K562 (cell line): ENCODE measurements around the gene LY6G5B. TPM values are rescaled to one million over a fixed set of nuclear protein-coding genes. Genes with fewer than 3 reads are reported as not detected.
A peak's percentile ranks its signal among the peaks of the same experiment; 100 is the strongest.

Experiments
- CCAR2 ChIP-seq: fragments of 200-400 bp; formaldehyde crosslinking; IDR thresholded peaks from 2 replicates; pipeline ENCODE4 v1.6.1; 2017; ENCODE audit warnings: mild to moderate bottlenecking, low read depth, low read length
- JUND ChIP-seq, 2 experiments: IDR thresholded peaks; 2 replicates in 1 of 2; 3 replicates in 1 of 2; pipeline ENCODE4 v1.6.1; 2011; ENCODE audit warnings: borderline replicate concordance in 2 of 2, low read depth in 2 of 2, low read length in 2 of 2, improper control_type of control experiment in 1 of 2, missing biosample characterization in 1 of 2, missing genetic modification characterization in 1 of 2, missing genetic modification reagents in 1 of 2
- MTA2 ChIP-seq: fragments of 450-650 bp; IDR thresholded peaks from 2 replicates; pipeline ENCODE4 v1.6.1; 2016; ENCODE audit warnings: low read depth
- PCBP2 ChIP-seq: fragments of 200-400 bp; formaldehyde crosslinking; IDR thresholded peaks from 2 replicates; pipeline ENCODE4 v1.6.1; 2018; ENCODE audit warnings: low read length, low read depth, mild to moderate bottlenecking, moderate library complexity; ENCODE audit not compliant: poor library complexity, severe bottlenecking
- RHOXF2B ChIP-seq: fragments of 250-450 bp; sonication (Bioruptor Pico); conservative IDR thresholded peaks from 2 replicates; pipeline ENCODE4 v1.5.1; 2021
- RNF2 ChIP-seq: sonication (generic); IDR thresholded peaks from 2 replicates; pipeline ENCODE4 v1.6.1; 2016
- ZNF134 ChIP-seq: fragments of 250-450 bp; sonication (Bioruptor Pico); conservative IDR thresholded peaks from 2 replicates; pipeline ENCODE4 v1.4.0; 2020
- ZNF197 ChIP-seq: fragments of 200-800 bp; sonication (Bioruptor generic); IDR thresholded peaks from 2 replicates; pipeline ENCODE4 v1.6.1; 2016; ENCODE audit warnings: low read depth, missing genetic modification characterization, missing compliant biosample characterization
- ZNF311 ChIP-seq: fragments of 250-450 bp; sonication (Bioruptor Pico); IDR thresholded peaks from 2 replicates; pipeline ENCODE4 v1.4.0; 2020; ENCODE audit warnings: mild to moderate bottlenecking, moderate library complexity
- polyA plus RNA-seq, 8 experiments: library from polyadenylated mRNA; depleted of rRNA in 4 of 8; stranded (reverse) in 5 of 8; unstranded in 3 of 8; fragments of >200 nt; fragmentation: Nextera tagmentation in 2 of 8; fragmentation: Illumina TruSeq in 1 of 8; extraction: Ambion mirVana in 2 of 8; extraction: Trizol in 1 of 8; gene quantifications; 2 replicates each; pipeline versions ENCODE4 v1.2.1 to v1.2.3, GENCODE V29; 2011 to 2014; ENCODE audit warnings: inconsistent platforms in 1 of 8, missing spikeins in 1 of 8
- total RNA-seq, 7 experiments: library from RNA; depleted of rRNA in 6 of 7; stranded (reverse); fragments of >200 nt in 6 of 7; fragmentation: Illumina TruSeq in 2 of 7; extraction: Trizol in 2 of 7; gene quantifications; 2 replicates each; pipeline versions ENCODE4 v1.2.1 to v1.2.3, GENCODE V29; 2011 to 2021; ENCODE audit warnings: low replicate concordance in 1 of 7
- TF ChIP-seq, protein P1 (sequence below): fragments of 200-400 bp; formaldehyde crosslinking; IDR thresholded peaks from 2 replicates; pipeline ENCODE4 v1.6.1; 2017; ENCODE audit warnings: mild to moderate bottlenecking, low read depth, low read length, moderate library complexity
- TF ChIP-seq, protein P2 (sequence below): fragments of 450-650 bp; formaldehyde crosslinking; IDR thresholded peaks from 2 replicates; pipeline ENCODE4 v1.4.0; 2020; ENCODE audit warnings: mild to moderate bottlenecking, moderate library complexity

LY6G5B gene
- total and polyA plus RNA-seq, 9 of the 15 experiments (the other 6 are each of a cell fraction or from before 2014, with no cell fraction given) = 6.0 to 27.0 (median 7.5) TPM

DNA sequence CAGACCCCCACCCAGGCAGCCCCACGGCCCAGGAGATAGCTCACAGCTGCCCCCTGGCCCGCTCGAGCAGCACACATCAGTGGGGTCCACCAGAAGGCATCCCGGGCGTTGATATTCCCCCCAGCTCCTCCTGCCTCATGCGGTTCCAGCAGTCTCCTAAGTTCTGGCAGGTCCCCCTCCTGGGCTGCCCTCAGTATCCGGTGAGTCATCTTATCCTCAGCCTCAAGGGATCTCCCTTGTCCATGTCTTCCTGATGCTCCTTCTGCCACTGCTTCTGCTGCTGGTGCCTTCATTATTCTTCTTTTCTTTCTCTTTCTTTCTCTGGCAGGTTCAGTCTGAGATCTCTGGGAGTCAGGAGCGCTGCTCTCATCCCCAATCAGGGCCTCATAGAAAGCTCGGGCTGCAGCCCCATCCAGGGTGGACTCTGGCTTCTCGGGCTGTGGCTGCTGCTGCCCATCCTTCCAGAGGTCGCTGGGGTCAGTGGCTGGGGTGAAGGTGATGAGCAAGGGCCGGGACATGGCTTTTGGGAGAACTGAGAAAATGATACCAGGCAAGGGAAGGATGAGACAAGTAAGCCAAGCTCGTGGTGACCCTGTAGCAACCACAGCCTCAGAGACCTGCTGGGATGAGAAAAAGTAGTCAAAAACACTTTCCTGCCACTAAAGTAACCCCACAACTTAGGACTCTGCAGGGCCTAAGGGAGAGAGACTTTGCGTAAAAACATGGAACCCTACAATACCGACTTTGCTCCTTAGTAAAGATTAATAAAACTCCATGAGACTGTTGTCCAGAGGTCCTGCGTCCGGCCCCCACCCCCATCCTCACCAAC is 5.6 kb upstream of the LY6G5B start (continued):
- TF ChIP-seq, protein P1, sequence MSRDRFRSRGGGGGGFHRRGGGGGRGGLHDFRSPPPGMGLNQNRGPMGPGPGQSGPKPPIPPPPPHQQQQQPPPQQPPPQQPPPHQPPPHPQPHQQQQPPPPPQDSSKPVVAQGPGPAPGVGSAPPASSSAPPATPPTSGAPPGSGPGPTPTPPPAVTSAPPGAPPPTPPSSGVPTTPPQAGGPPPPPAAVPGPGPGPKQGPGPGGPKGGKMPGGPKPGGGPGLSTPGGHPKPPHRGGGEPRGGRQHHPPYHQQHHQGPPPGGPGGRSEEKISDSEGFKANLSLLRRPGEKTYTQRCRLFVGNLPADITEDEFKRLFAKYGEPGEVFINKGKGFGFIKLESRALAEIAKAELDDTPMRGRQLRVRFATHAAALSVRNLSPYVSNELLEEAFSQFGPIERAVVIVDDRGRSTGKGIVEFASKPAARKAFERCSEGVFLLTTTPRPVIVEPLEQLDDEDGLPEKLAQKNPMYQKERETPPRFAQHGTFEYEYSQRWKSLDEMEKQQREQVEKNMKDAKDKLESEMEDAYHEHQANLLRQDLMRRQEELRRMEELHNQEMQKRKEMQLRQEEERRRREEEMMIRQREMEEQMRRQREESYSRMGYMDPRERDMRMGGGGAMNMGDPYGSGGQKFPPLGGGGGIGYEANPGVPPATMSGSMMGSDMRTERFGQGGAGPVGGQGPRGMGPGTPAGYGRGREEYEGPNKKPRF = no peak
- peak; percentile 99 for TF ChIP-seq JUND (IDR thresholded peaks at IDR 0.05; ENCODE audit: borderline replicate concordance, low read depth, low read length)
- TF ChIP-seq JUND (tag; IDR thresholded peaks at IDR 0.05; ENCODE audit: borderline replicate concordance, low read depth, low read length) = peak; percentile 95
- TF ChIP-seq MTA2 = no peak
- TF ChIP-seq PCBP2 = no peak
- TF ChIP-seq RNF2 = no peak
- no peak for TF ChIP-seq CCAR2
- TF ChIP-seq, protein P2, sequence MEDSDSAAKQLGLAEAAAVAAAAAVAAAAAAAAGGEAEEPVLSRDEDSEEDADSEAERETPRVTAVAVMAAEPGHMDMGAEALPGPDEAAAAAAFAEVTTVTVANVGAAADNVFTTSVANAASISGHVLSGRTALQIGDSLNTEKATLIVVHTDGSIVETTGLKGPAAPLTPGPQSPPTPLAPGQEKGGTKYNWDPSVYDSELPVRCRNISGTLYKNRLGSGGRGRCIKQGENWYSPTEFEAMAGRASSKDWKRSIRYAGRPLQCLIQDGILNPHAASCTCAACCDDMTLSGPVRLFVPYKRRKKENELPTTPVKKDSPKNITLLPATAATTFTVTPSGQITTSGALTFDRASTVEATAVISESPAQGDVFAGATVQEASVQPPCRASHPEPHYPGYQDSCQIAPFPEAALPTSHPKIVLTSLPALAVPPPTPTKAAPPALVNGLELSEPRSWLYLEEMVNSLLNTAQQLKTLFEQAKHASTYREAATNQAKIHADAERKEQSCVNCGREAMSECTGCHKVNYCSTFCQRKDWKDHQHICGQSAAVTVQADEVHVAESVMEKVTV = no peak
- TF ChIP-seq ZNF134 = no peak
- no peak for TF ChIP-seq RHOXF2B (CRISPR knock-in tag)
- TF ChIP-seq ZNF311 = no peak; the same call in 1 of the 2 replicates
- no peak for TF ChIP-seq ZNF197 (CRISPR knock-in tag)
